Vagina (tissue), 2 donors: Measurements from ENCODE around the gene EMID1.

ENCODE experiments used
- POLR2A ChIP-seq, 2 donors: fragments of 450-650 bp; IDR thresholded peaks; one replicate each; pipeline ENCODE4 v1.6.1; 2017; ENCODE audit warnings: antibody characterized with exemption in 2 of 2, mild to moderate bottlenecking in 2 of 2, moderate library complexity in 2 of 2
- POLR2AphosphoS5 ChIP-seq, 2 donors: sonication (generic); formaldehyde crosslinking; IDR thresholded peaks; one replicate each; pipeline ENCODE4 v1.9.0; 2017; ENCODE audit warnings: antibody characterized with exemption in 2 of 2, mild to moderate bottlenecking in 2 of 2, low read depth in 1 of 2; ENCODE audit not compliant: insufficient read depth in 1 of 2
- TF ChIP-seq, protein P1 (sequence below), 3 experiments: fragments of 450-650 bp in 2 of 3; fragments of 200-600 bp in 1 of 3; sonication (generic) in 1 of 3; IDR thresholded peaks; one replicate each; pipeline ENCODE4 v1.5.1; 2017 to 2019; ENCODE audit warnings: antibody characterized with exemption in 3 of 3, mild to moderate bottlenecking in 2 of 3, moderate library complexity in 2 of 3

DNA sequence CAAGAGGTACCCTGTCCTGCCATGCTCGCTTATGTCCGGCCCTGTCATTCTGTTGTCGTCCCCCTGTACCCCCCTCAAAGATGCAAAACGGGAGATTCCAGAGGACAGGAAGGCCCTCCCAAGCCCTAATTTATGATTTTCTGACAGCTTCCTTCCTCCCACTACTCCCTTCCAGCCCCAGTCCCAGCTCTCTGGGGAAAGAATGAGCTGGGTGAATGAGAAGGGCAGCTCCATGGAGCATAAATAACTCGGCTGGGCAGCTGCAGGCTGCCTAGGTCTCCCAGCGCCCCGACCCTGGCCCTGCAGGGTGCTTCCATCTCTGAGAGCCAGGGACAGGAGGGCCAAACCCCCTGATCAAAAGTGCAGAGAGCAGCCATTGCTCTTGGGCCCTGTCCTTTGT lies 3.9 kb upstream of the EMID1 start:
- TF ChIP-seq, protein P1, sequence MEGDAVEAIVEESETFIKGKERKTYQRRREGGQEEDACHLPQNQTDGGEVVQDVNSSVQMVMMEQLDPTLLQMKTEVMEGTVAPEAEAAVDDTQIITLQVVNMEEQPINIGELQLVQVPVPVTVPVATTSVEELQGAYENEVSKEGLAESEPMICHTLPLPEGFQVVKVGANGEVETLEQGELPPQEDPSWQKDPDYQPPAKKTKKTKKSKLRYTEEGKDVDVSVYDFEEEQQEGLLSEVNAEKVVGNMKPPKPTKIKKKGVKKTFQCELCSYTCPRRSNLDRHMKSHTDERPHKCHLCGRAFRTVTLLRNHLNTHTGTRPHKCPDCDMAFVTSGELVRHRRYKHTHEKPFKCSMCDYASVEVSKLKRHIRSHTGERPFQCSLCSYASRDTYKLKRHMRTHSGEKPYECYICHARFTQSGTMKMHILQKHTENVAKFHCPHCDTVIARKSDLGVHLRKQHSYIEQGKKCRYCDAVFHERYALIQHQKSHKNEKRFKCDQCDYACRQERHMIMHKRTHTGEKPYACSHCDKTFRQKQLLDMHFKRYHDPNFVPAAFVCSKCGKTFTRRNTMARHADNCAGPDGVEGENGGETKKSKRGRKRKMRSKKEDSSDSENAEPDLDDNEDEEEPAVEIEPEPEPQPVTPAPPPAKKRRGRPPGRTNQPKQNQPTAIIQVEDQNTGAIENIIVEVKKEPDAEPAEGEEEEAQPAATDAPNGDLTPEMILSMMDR (IDR thresholded peaks at IDR 0.05) = no peak
- TF ChIP-seq POLR2A (IDR thresholded peaks at IDR 0.05) = no peak
- no peak for TF ChIP-seq POLR2AphosphoS5 (IDR thresholded peaks at IDR 0.05; ENCODE audit: insufficient read depth in 1 of 2, low read depth in 1 of 2)
